KMS-11 (cell line): ENCODE data around the gene WNT7A.

Experiments
- H2AFZ ChIP-seq: fragments of 200-600 bp; sonication (generic); 2 replicates; pipeline ENCODE4 v1.6.1; 2016; ENCODE audit warnings: antibody characterized with exemption, mixed run types, low read depth
- H3K27ac ChIP-seq: fragments of 200-600 bp; sonication (generic); 2 replicates; pipeline ENCODE4 v1.6.1; 2016; ENCODE audit warnings: mild to moderate bottlenecking, mixed run types
- H3K27me3 ChIP-seq: fragments of 200-600 bp; sonication (generic); 2 replicates; pipeline ENCODE4 v1.6.1; 2017; ENCODE audit warnings: mild to moderate bottlenecking, low read depth, mixed run types, moderate library complexity; ENCODE audit not compliant: insufficient read depth
- H3K36me3 ChIP-seq: fragments of 200-600 bp; sonication (generic); 2 replicates; pipeline ENCODE4 v1.6.1; 2017; ENCODE audit warnings: mild to moderate bottlenecking, mixed run types; ENCODE audit not compliant: insufficient read depth
- H3K4me1 ChIP-seq: fragments of 200-600 bp; sonication (generic); 2 replicates; pipeline ENCODE4 v1.6.1; 2016; ENCODE audit warnings: mild to moderate bottlenecking, low read depth, mixed run types; ENCODE audit not compliant: poor library complexity, severe bottlenecking
- H3K4me2 ChIP-seq: fragments of 200-600 bp; sonication (generic); 2 replicates; pipeline ENCODE4 v1.7.0; 2016; ENCODE audit warnings: mild to moderate bottlenecking, mixed run types
- H3K4me3 ChIP-seq: fragments of 200-600 bp; sonication (generic); IDR thresholded peaks from 2 replicates; pipeline ENCODE4 v1.6.1; 2017; ENCODE audit warnings: low read depth, low read length, mixed read lengths; ENCODE audit not compliant: insufficient read depth
- H3K79me2 ChIP-seq: fragments of 200-600 bp; sonication (generic); 2 replicates; pipeline ENCODE4 v1.6.1; 2016; ENCODE audit warnings: low read depth, mixed run types; ENCODE audit not compliant: insufficient read depth
- H3K9ac ChIP-seq: fragments of 200-600 bp; sonication (generic); 2 replicates; pipeline ENCODE4 v1.6.1; 2016; ENCODE audit warnings: mild to moderate bottlenecking, mixed run types
- H4K20me1 ChIP-seq: fragments of 200-600 bp; sonication (generic); 2 replicates; pipeline ENCODE4 v1.6.1; 2016; ENCODE audit warnings: mild to moderate bottlenecking, mixed run types; ENCODE audit not compliant: insufficient read depth
- TF ChIP-seq, protein P1 (sequence below): fragments of 200-600 bp; sonication (generic); conservative IDR thresholded peaks from 2 replicates; pipeline ENCODE4 v1.6.1; 2017; ENCODE audit warnings: low read depth, mild to moderate bottlenecking, antibody characterized with exemption, low read length, moderate library complexity, mixed read lengths

WNT7A gene

DNA sequence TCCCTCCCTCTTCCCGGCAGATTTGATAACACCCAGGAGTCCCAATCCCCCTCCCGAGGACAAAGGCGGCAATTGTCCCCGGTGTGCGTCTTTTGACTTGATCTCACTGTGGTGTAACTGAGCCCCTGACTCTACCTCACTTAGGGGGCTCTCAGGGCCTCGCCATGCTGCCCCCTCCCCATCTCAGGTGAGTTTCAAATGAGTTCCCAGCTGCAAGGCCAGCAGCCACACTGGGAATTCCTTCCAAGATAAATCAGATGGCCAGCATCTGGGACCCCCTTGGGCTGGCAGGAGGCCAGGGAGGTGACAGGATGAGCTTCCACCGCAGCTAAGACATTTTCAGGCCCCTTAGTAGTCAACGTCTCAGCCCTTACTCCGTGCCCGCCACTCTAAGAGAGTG, 35.0 kb downstream of the WNT7A start:
- Histone ChIP-seq H4K20me1 (no peaks in the 10 kb centered on the region), H3K27ac (no peak overlapping the region), H3K4me1 (no peaks in the 10 kb centered on the region), H3K4me2 (no peak overlapping the region), H3K9ac (no peak overlapping the region), H3K4me3 (no peak overlapping the region), H3K27me3 (peaks cover 4% of the 10 kb centered on the region), H2AFZ (no peak overlapping the region), H3K79me2 (no peaks in the 10 kb centered on the region), H3K36me3 (no peaks in the 10 kb centered on the region)
- TF ChIP-seq, protein P1, sequence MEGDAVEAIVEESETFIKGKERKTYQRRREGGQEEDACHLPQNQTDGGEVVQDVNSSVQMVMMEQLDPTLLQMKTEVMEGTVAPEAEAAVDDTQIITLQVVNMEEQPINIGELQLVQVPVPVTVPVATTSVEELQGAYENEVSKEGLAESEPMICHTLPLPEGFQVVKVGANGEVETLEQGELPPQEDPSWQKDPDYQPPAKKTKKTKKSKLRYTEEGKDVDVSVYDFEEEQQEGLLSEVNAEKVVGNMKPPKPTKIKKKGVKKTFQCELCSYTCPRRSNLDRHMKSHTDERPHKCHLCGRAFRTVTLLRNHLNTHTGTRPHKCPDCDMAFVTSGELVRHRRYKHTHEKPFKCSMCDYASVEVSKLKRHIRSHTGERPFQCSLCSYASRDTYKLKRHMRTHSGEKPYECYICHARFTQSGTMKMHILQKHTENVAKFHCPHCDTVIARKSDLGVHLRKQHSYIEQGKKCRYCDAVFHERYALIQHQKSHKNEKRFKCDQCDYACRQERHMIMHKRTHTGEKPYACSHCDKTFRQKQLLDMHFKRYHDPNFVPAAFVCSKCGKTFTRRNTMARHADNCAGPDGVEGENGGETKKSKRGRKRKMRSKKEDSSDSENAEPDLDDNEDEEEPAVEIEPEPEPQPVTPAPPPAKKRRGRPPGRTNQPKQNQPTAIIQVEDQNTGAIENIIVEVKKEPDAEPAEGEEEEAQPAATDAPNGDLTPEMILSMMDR = no peak

DNA sequence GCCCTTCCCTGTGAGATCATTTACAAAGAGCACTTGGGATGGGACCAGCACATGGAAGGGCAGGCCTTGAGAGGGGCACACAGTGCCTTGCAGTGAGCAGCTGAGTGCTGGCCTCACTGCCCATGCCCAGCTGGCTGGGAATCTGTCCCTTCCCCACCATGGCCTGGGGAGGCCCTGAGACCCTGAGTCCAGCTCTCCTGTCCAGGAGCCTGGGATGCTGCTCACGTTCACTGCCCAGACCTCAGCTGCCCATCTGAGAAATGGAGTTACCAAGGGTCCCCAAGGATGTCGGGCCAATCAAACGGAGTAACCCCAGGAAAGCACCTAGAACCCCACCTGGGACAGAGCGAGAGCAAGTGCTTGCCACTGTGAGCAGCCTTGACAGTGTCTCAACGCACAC, 35.6 kb downstream of the WNT7A start:
- TF ChIP-seq, protein P1 = no peak
- Histone ChIP-seq H2AFZ (no peak overlapping the region), H4K20me1 (no peaks in the 10 kb centered on the region), H3K27ac (no peak overlapping the region), H3K9ac (no peak overlapping the region), H3K4me2 (no peak overlapping the region), H3K27me3 (peaks cover under 1% of the 10 kb centered on the region), H3K36me3 (no peaks in the 10 kb centered on the region), H3K79me2 (no peaks in the 10 kb centered on the region), H3K4me1 (no peaks in the 10 kb centered on the region), H3K4me3 (no peak overlapping the region)

DNA sequence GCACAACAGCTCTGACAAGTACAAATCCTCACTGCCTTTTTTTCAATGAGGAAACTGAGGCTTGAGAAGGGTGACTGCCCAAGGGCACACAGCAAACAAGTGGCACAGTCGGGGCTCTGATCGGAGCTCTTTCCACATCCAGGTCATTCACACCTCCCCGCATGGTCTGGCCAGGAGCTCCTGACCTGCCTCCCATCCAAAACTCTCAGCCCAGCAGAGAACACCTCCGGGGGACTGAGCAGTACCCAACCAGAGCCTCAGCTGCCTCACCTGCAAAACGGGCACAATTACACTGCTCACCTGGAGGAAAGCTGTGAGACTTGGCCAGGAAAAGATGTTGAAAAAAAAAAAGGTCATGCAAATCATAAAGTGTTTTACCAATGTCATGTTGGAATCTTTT, 36.5 kb downstream of the WNT7A start:
- no peaks in the 10 kb centered on the region for H3K4me1 ChIP-seq
- H2AFZ ChIP-seq = no peak overlapping the region
- no peak overlapping the region for H3K9ac ChIP-seq
- H3K4me3 ChIP-seq = no peak overlapping the region
- H3K27me3 ChIP-seq = no peaks in the 10 kb centered on the region
- TF ChIP-seq, protein P1 = no peak
- no peaks in the 10 kb centered on the region for H4K20me1 ChIP-seq
- H3K36me3 ChIP-seq = no peaks in the 10 kb centered on the region
- H3K4me2 ChIP-seq = no peak overlapping the region
- no peaks in the 10 kb centered on the region for H3K79me2 ChIP-seq
- no peak overlapping the region for H3K27ac ChIP-seq

DNA sequence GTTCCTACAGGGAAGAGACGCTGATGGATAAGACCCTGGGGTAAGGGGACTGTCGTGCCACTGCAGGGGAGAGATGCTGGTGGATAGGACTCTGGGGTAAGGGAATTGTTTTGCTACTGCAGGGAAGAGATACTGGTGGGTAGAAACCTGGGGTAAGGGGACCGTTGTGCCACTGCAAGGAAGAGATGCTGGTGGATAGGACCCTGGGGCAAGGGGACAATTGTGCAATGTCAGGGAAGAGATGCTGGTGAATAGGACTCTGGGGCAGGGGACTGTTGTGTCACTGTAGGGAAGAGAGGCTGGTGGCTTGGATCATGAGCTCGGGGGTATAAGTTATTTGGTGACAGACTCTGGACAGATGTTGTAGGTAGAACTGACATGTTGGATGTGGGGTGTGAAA, 37.6 kb downstream of the WNT7A start:
- H3K4me2 ChIP-seq = no peak overlapping the region
- no peaks in the 10 kb centered on the region for H3K79me2 ChIP-seq
- H3K27me3 ChIP-seq = no peaks in the 10 kb centered on the region
- TF ChIP-seq, protein P1 = no peak
- H3K9ac ChIP-seq = no peak overlapping the region
- H4K20me1 ChIP-seq = no peaks in the 10 kb centered on the region
- no peak overlapping the region for H3K27ac ChIP-seq
- H3K4me1 ChIP-seq = no peaks in the 10 kb centered on the region
- no peak overlapping the region for H3K4me3 ChIP-seq
- no peak overlapping the region for H2AFZ ChIP-seq
- H3K36me3 ChIP-seq = no peaks in the 10 kb centered on the region
